DOHH2 (cell line): ENCODE data around the gene STARD10.

Experiments used
- H3F3A ChIP-seq: fragments of 200-600 bp; sonication (generic), shearing (Covaris generic); 2 replicates; pipeline ENCODE4 v1.6.0; 2016; ENCODE audit warnings: antibody characterized with exemption, mild to moderate bottlenecking; ENCODE audit not compliant: control insufficient read depth, insufficient read depth
- H3K27ac ChIP-seq: fragments of 200-600 bp; sonication (generic); 2 replicates; pipeline ENCODE4 v1.5.1; 2014; ENCODE audit warnings: low read depth, mild to moderate bottlenecking, low read length, moderate library complexity
- H3K27me3 ChIP-seq: fragments of 200-600 bp; sonication (generic); 2 replicates; pipeline ENCODE4 v1.6.1; 2014; ENCODE audit warnings: mild to moderate bottlenecking, low read length, mixed read lengths; ENCODE audit not compliant: control insufficient read depth
- H3K36me3 ChIP-seq: fragments of 200-600 bp; sonication (generic); 2 replicates; pipeline ENCODE4 v1.6.1; 2014; ENCODE audit warnings: mild to moderate bottlenecking, low read length, moderate library complexity, mixed read lengths; ENCODE audit not compliant: control insufficient read depth
- H3K4me1 ChIP-seq: fragments of 200-600 bp; sonication (generic); 2 replicates; pipeline ENCODE4 v1.6.1; 2014; ENCODE audit warnings: mild to moderate bottlenecking, low read length, mixed read lengths; ENCODE audit not compliant: control insufficient read depth
- H3K4me2 ChIP-seq: fragments of 200-600 bp; sonication (generic); 2 replicates; pipeline ENCODE4 v1.6.0; 2014; ENCODE audit warnings: mild to moderate bottlenecking, low read length, moderate library complexity
- H3K4me3 ChIP-seq: fragments of 200-600 bp; sonication (generic); 2 replicates; pipeline ENCODE4 v1.5.1; 2014; ENCODE audit warnings: mild to moderate bottlenecking, low read length, mixed read lengths
- H3K79me2 ChIP-seq: fragments of 200-600 bp; sonication (generic); 2 replicates; pipeline ENCODE4 v1.6.1; 2014; ENCODE audit warnings: mild to moderate bottlenecking, low read length, mixed read lengths; ENCODE audit not compliant: control insufficient read depth
- H3K9me2 ChIP-seq: fragments of 200-600 bp; sonication (generic); replicated peaks from 2 replicates; pipeline ENCODE4 v1.6.1; 2014; ENCODE audit warnings: mild to moderate bottlenecking, low read length, mixed read lengths; ENCODE audit not compliant: control insufficient read depth
- H3K9me3 ChIP-seq: fragments of 200-600 bp; sonication (generic); 2 replicates; pipeline ENCODE4 v1.6.1; 2014; ENCODE audit warnings: antibody characterized with exemption, low read length, mixed read lengths; ENCODE audit not compliant: control insufficient read depth, insufficient read depth
- H4K20me1 ChIP-seq: fragments of 200-600 bp; sonication (generic); 2 replicates; pipeline ENCODE4 v1.6.0; 2014; ENCODE audit warnings: low read depth, mild to moderate bottlenecking, antibody characterized with exemption, low read length, moderate library complexity; ENCODE audit not compliant: control insufficient read depth, insufficient read depth
- EZH2phosphoT487 ChIP-seq: fragments of 200-600 bp; sonication (generic); IDR thresholded peaks from 2 replicates; pipeline ENCODE4 v1.6.1; 2017; ENCODE audit warnings: borderline replicate concordance, mild to moderate bottlenecking, antibody characterized with exemption, low read length, moderate library complexity, mixed read lengths
- TF ChIP-seq, protein P1 (sequence below): fragments of 200-600 bp; sonication (generic); IDR thresholded peaks from one replicate; pipeline ENCODE4 v1.5.1; 2014; ENCODE audit warnings: antibody characterized with exemption, mild to moderate bottlenecking, low read depth, low read length; ENCODE audit not compliant: poor library complexity, severe bottlenecking

The STARD10 gene

DNA sequence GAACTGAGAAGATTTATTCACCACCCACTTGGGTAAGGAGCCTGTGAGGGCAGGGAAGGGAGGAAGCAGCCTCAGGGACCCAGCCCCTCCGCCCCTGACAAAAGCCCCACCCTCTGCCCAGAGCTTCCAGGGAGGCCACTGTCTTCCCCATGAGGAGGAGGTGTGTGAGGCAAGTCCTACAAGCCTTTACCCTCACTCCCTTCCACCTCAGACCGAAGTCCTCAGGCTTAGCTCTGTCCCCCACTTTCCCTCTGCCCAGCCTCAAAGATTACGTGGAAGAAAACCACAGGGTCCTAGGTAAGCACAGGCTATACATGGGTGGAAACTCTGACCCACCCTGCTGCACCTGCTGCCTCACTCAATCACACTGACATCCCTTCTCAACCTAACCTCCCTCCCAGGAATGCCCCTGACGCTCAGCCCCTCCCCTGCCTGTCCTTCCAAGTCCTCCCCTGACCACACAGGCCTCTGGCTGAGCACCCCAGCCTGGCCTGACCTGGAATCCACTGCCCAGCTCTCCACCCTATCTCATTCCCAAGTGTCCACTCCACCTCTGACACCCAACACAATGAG lies 38.0 kb downstream of the STARD10 start:
- no peak overlapping the region for H3K27ac ChIP-seq
- H3K36me3 ChIP-seq = no peaks in the 10 kb centered on the region
- H3K9me3 ChIP-seq = no peaks in the 10 kb centered on the region
- no peak overlapping the region for H3K4me3 ChIP-seq
- H3K27me3 ChIP-seq = no peaks in the 10 kb centered on the region
- H4K20me1 ChIP-seq = no peaks in the 10 kb centered on the region
- H3K79me2 ChIP-seq = peaks cover 13% of the 10 kb centered on the region
- H3F3A ChIP-seq = no peaks in the 10 kb centered on the region
- TF ChIP-seq EZH2phosphoT487 = no peak
- TF ChIP-seq, protein P1, sequence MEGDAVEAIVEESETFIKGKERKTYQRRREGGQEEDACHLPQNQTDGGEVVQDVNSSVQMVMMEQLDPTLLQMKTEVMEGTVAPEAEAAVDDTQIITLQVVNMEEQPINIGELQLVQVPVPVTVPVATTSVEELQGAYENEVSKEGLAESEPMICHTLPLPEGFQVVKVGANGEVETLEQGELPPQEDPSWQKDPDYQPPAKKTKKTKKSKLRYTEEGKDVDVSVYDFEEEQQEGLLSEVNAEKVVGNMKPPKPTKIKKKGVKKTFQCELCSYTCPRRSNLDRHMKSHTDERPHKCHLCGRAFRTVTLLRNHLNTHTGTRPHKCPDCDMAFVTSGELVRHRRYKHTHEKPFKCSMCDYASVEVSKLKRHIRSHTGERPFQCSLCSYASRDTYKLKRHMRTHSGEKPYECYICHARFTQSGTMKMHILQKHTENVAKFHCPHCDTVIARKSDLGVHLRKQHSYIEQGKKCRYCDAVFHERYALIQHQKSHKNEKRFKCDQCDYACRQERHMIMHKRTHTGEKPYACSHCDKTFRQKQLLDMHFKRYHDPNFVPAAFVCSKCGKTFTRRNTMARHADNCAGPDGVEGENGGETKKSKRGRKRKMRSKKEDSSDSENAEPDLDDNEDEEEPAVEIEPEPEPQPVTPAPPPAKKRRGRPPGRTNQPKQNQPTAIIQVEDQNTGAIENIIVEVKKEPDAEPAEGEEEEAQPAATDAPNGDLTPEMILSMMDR = no peak
- no peaks in the 10 kb centered on the region for H3K9me2 ChIP-seq
- H3K4me2 ChIP-seq = no peak overlapping the region
- peaks cover 19% of the 10 kb centered on the region for H3K4me1 ChIP-seq

DNA sequence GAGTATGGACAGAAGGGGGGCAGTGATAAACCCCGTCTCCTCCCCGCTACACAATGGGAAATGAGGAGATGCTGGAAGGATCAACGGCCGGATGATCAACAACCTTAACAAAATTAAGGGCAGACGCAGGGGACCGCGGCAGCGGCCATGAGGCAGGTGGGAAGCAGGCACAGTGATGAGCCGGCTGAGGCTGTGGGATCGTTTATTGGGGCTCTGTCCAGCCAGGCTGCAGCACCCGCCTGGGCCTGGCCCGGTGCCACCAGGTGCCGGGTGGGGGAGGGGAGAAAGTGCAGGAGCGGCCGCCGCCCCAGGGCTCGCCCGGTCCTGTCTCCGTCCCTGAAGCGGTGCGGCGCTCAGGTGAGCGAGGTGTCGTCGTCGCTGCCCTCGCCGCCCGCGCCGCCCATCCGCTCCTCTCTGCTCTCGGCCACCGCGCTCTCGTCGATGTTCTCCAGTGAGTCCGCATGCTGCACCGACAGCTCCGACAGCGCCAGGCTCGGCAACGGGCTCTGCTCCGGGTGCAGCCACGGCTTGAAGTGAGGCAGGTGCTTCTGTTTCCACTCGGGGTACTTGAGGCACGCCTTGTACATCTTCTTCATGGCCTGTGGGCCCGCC lies 39.2 kb downstream of the STARD10 start:
- no peaks in the 10 kb centered on the region for H3K9me3 ChIP-seq
- H3K36me3 ChIP-seq = no peaks in the 10 kb centered on the region
- no peak overlapping the region for H3K4me2 ChIP-seq
- H3K79me2 ChIP-seq = peaks cover 23% of the 10 kb centered on the region
- TF ChIP-seq, protein P1 = no peak
- TF ChIP-seq EZH2phosphoT487 = no peak
- H3K27ac ChIP-seq = no peak overlapping the region
- H3K9me2 ChIP-seq = no peaks in the 10 kb centered on the region
- H3F3A ChIP-seq = no peaks in the 10 kb centered on the region
- no peaks in the 10 kb centered on the region for H3K27me3 ChIP-seq
- no peak overlapping the region for H3K4me3 ChIP-seq
- H3K4me1 ChIP-seq = peaks cover 24% of the 10 kb centered on the region
- H4K20me1 ChIP-seq = no peaks in the 10 kb centered on the region

DNA sequence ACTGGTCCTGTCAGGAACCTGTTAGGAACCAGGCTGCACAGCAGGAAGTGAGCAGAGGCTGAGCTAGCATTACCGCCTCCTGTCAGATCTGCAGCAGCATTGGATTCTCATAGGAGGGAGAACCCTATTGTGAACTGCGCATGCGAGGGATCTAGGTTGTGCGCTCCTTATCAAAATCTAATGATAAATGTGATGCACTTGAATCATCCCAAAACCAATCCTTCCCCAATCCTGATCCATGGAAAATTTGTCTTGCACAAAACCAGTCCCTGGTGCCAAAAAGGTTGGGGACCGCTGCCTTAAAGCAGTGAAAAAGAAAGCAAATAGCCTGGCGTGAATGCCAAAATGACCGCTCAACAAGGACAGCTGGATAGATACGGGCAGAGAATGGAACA lies 39.7 kb downstream of the STARD10 start:
- H3K4me3 ChIP-seq = no peak overlapping the region
- no peak overlapping the region for H3K4me2 ChIP-seq
- peaks cover 24% of the 10 kb centered on the region for H3K4me1 ChIP-seq
- H4K20me1 ChIP-seq = no peaks in the 10 kb centered on the region
- no peaks in the 10 kb centered on the region for H3K27me3 ChIP-seq
- no peaks in the 10 kb centered on the region for H3K9me2 ChIP-seq
- H3K27ac ChIP-seq = no peak overlapping the region
- H3K9me3 ChIP-seq = no peaks in the 10 kb centered on the region
- no peak for TF ChIP-seq EZH2phosphoT487
- TF ChIP-seq, protein P1 = no peak
- no peaks in the 10 kb centered on the region for H3K36me3 ChIP-seq
- H3K79me2 ChIP-seq = peaks cover 23% of the 10 kb centered on the region
- no peaks in the 10 kb centered on the region for H3F3A ChIP-seq
